Nucleus accumbens (tissue), 56 donors: ENCODE measurements around the gene NFATC1.

Source experiments
- DNase-seq, 56 donors: peaks; one replicate each; lab custom pipeline; 2025; lab: John Stamatoyannopoulos, UW

Gene NFATC1

GRCh38 chr18:79542876-79543750 is 147.4 kb downstream of the NFATC1 start:
- DNase-seq, result peak in 30 of 56 donors; percentile 14 to 84 (median 49)

DNA sequence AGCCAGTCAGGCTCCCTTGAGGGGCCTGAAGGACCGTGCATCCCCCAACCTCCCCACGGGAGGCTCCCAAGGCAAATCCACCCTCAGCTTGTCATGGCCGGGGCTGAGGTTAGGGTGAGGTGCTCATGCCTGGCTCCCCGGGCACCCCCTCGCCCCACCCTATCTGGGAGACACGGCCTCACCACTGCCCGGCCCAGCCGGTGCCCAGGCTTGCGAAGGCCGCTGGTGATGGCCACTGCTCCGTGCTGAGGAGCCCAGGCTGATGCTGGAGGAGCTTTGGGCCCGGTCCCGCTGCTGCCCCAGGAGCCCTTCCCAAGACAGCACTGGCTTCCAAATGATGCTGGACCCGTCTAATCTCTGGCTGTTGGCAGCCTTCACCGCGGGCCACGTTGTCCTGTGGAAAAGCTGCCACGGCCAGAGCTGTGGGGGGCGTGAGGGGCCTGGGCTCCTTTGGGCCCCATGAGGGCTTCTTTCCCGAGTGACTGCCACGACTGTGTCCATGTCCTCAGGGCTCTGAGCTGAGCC is 148.2 kb downstream of the NFATC1 start:
- no peak for DNase-seq

GRCh38 chr18:79544386-79544963 is 148.7 kb downstream of the NFATC1 start:
- no peak for DNase-seq

DNA sequence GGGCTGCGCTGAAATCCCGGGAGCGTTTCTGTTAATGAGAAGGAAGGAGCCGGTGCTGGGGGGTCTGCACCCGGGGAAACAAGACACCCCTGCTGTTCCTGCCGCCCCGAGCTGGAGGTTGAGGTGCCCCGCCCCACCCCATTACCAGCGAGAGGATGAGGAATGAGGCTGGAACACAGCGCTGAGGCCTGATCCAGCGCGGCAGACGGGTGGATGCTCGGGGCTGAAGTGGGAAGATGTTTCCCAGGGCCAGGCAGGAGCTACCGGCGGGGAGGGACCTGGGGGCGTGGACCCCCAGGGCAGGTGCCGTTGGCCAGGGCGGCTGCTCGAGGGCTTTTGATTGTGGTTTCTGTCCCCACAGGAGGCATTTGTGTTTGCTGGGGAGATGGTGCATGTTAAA is 149.5 kb downstream of the NFATC1 start:
- DNase-seq, result no peak

- DNase-seq, result no peak
These were observed 150.0 kb downstream of the NFATC1 start for GRCh38 chr18:79545736-79546171.

- DNase-seq, result peak in 20 of 56 donors; percentile 26 to 79 (median 38)
These were observed 151.1 kb downstream of the NFATC1 start for GRCh38 chr18:79546781-79547272.

DNA sequence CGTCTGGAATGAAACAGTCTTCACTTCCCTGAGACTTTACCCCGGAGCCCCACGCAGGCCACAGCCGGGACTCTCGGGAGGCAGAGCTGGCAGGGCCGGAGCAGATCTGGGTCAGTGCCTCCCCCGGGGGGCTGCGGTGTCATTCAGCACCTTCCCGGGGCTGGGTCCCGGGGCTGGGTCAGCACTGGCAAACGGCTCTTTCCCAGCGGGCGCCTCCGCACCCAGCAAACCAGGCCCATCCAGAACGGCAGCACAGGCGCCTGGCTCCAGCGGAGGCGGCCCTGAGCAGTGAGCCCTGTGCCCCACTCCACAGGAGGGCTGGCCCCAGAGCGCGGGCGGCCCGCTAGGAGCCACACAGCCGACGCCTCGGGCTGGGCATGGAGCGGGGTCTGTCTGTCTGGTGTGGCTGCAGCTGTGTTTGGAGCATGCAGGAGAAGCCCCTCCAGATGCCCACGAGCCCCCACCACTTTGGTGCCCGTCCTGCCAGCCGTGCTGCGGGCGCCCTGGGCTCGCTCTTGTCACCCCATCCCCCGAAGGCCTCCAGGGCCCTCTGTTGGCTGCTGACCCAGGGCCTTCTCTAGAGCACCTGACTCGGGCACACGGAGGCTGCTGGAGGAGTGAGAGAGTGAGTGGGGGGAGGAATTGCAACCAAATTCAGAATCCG is 151.8 kb downstream of the NFATC1 start:
- DNase-seq, result peak in 5 of 56 donors; percentile 17 to 56 (median 31)

DNA sequence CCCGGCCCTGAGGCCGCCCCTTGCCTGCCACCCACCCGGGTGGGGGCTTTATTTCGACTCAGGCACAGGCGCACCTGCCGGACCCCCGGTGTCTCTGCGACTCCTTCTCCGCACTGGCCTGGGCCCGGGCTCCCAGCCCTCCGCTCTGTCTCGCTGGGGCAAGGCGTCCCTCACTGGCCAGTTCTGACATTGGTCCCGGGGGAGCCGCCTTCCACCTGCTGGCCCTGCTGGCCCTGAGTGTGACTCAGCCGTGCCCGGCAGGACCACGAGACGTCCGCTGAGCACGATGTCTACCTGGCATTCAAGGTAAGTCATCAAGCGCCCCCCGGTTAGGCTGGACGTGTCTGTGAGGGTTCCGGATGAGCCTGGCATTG is 152.3 kb downstream of the NFATC1 start:
- DNase-seq, result no peak

DNA sequence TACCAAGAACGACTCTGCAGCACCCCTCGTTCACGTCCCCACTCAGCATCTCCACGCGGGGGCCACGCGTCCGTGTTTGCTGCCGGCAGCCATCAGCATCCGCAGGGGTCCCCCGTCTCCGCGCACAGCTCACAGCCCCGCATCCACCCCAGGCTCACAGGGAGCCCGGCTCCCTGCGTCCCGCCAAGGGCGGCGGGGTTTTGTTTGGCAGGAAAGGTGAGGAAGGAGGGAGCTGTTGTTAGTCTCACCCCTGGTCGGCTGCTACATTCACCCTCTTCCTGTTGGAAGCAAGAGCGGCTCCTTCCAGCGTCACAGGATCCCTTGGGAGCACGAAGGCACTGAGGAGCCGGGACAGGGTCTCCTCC is 152.9 kb downstream of the NFATC1 start:
- no peak for DNase-seq

GRCh38 chr18:79548986-79549637 is 153.4 kb downstream of the NFATC1 start:
- no peak for DNase-seq

DNA sequence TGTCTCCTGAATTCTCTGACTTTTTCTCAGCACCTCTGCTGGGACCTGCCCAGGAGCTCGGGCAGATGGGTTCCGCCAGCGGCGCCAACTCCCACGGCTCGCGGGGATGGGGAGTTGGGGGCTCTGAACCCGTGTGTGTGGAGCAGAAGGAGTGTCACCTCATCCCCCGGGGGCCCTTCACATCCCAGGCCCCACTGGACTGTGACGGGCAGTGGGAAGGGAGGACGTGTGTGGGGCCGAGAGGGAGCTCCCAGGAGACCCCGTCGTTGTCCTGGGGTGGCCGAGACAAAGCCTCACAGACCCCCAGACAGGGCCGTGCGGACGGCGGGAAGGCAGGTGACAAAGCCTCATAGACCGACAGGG is 153.9 kb downstream of the NFATC1 start:
- DNase-seq, result no peak

DNA sequence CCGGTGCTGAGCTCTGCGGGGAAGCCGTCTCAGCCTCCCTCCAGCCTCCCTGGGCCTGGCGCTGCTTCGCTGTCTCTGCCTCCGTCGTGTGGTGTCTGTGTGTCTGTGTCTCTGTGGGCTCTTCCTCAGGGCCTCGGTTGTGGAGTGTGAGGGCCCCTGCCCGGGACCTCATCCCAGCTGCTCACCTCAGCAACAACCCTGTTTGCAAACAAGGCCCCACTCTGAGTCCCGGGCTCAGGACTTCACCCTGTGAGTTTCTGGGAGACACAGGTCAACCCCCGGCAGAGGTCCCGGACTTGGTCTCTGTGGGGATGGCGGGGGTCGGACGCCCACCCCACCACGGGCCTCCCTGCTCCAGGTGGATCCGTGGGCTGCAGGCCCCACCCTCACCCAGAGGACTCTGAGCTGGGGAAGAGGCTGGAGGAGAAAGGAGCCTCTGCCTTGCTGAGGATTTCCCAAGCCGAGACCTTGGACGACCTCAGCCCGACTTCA is 156.5 kb downstream of the NFATC1 start:
- DNase-seq, result no peak

DNA sequence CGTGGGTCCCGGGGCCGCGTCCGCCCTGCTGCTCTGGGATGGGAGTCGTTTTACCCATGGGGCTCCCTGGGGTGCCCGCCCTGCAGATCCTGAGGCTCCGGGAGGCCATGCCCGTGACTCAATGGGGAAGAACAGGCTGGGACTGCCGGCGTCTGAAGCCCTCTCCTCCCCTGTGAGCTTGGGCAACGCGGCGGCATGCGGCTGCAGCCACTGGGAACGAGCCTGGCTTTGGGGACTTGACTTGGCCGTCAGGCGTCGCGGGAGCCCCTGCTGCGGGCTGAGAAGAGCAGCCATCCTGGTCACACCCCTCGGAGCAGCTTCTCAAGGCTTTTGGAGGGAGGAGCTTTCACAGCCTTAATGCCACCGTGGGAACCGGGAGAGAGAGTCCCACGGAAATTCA is 157.0 kb downstream of the NFATC1 start:
- no peak for DNase-seq

GRCh38 chr18:79553154-79553553 is 157.4 kb downstream of the NFATC1 start:
- DNase-seq, result no peak

GRCh38 chr18:79553696-79554095 is 158.0 kb downstream of the NFATC1 start:
- DNase-seq, result no peak

- DNase-seq, result no peak
These were observed 158.6 kb downstream of the NFATC1 start for GRCh38 chr18:79554321-79554720.

- no peak for DNase-seq
These were observed 159.4 kb downstream of the NFATC1 start for GRCh38 chr18:79554945-79555645.

- DNase-seq, result no peak
These were observed 160.2 kb downstream of the NFATC1 start for GRCh38 chr18:79555885-79556284.

DNA sequence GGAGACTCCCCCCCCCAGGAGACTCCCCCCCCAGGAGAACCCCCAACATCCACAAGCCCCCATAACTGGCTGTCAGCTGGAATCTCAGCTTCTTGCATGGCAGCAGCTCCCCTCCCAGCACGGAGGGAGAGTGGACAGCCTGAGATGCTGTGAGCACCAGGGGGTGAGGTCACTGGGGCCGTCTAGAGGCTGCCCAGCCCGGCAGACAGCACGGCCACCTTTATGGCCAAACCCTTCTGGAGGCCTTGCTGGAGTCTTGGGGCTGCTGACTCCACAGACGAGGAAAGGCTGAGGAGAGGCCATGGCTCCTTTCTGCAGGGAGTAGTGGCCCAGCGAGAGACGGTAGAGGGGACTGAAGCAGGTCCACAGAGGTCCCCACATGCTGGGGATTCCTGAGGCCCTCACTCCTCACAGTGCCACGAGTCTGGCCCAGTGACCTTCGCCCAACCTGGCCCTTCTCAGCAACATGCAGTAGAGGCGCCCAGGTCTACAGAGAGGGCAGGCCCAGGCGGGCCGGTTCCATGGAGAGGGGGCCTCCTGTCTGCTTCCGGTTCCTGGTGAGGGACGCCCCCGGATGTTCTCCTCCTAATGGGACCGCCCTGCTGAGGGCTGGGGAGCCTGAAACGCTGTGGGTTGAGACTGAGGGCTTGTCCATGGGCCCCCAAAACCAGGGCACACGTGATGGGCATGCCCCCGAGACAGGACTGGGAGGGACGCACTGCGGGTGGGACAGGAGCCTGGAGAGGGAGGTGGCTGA is 161.3 kb downstream of the NFATC1 start:
- DNase-seq, result no peak
